H1 (cell line): ENCODE measurements around the gene SHMT2.

Source experiments
- CHD2 ChIP-seq: IDR thresholded peaks from 2 replicates; pipeline ENCODE4 v1.6.1; 2012; ENCODE audit warnings: low read length, improper control_type of control experiment
- CTCF ChIP-seq, 3 experiments: IDR thresholded peaks; 1 replicate in 2 of 3; 2 replicates in 1 of 3; pipeline versions ENCODE4 v1.5.1 to v1.6.1; 2011; ENCODE audit warnings: low read length in 3 of 3, mild to moderate bottlenecking in 3 of 3, inconsistent platforms in 2 of 3, low read depth in 1 of 3, moderate library complexity in 1 of 3; ENCODE audit not compliant: insufficient read depth in 1 of 3; ENCODE audit errors: control extremely low read depth in 1 of 3
- POLR2AphosphoS5 ChIP-seq: IDR thresholded peaks from 2 replicates; pipeline ENCODE4 v1.6.1; 2011; ENCODE audit warnings: low read depth, low read length
- POU5F1 ChIP-seq: IDR thresholded peaks from 2 replicates; pipeline ENCODE4 v1.6.1; 2011; ENCODE audit warnings: low read depth, mild to moderate bottlenecking, low read length, moderate library complexity

GRCh38 chr12:57209916-57210315 is 19.6 kb upstream of the SHMT2 start:
- TF ChIP-seq CTCF (IDR thresholded peaks at IDR 0.05; ENCODE audit: control extremely low read depth in 1 of 3, insufficient read depth in 1 of 3, low read depth in 1 of 3, low read length in 3 of 3), result no peak
- TF ChIP-seq CHD2, result no peak
- TF ChIP-seq POU5F1, result no peak
- no peak for TF ChIP-seq POLR2AphosphoS5
